ENCODE results near the gene IL17C. TPM values are rescaled to one million over a fixed set of nuclear protein-coding genes. Genes with fewer than 3 reads are reported as not detected.

The IL17C gene
- total RNA-seq, 6 donors from 2014 or later, result 0.40 to 0.76 TPM; not detected in 4

- ATAC-seq (ENCODE audit: low FRiP score in 2 of 2), result no peak
- Histone ChIP-seq H3K27me3 (no peaks in the 10 kb centered on the region), H3K4me1 (peaks cover 0 to 21% (median 6%) of the 10 kb centered on the region in 4 donors), H3K27ac (no peak overlapping the region), H3K36me3 (peaks cover 14 to 67% (median 41%) of the 10 kb centered on the region in 4 donors), H3K4me3 (no peak overlapping the region), H3K9me3 (no peaks in the 10 kb centered on the region)
- DNase-seq, result no peak
- WGBS, 2 donors, result 89 to 91% methylated on average over 19 of the region's 19 CpGs
- TF ChIP-seq CTCF (IDR thresholded peaks at IDR 0.05) (no peak), POLR2A (IDR thresholded peaks at IDR 0.05) (no peak), POLR2AphosphoS5 (IDR thresholded peaks at IDR 0.05) (no peak), EP300 (IDR thresholded peaks at IDR 0.05) (no peak)
These were observed 24.2 kb upstream of the IL17C start for GRCh38 chr16:88613911-88614817.

- Histone ChIP-seq H3K4me3 (no peak overlapping the region), H3K36me3 (peaks cover 10 to 66% (median 39%) of the 10 kb centered on the region in 4 donors), H3K27me3 (no peaks in the 10 kb centered on the region), H3K4me1 (peaks cover 0 to 21% (median 6%) of the 10 kb centered on the region in 4 donors), H3K27ac (no peak overlapping the region), H3K9me3 (no peaks in the 10 kb centered on the region)
- TF ChIP-seq EP300 (IDR thresholded peaks at IDR 0.05) (no peak), POLR2AphosphoS5 (IDR thresholded peaks at IDR 0.05) (no peak), CTCF (IDR thresholded peaks at IDR 0.05) (no peak), POLR2A (IDR thresholded peaks at IDR 0.05) (no peak)
- DNase-seq (no peak), ATAC-seq (ENCODE audit: low FRiP score in 2 of 2) (no peak)
- WGBS, 2 donors, result 90 to 92% methylated on average over 19 of the region's 19 CpGs
These were observed 23.4 kb upstream of the IL17C start for GRCh38 chr16:88614818-88615580.

GRCh38 chr16:88616320-88616719 is 22.1 kb upstream of the IL17C start:
- Histone ChIP-seq H3K27ac (peak overlapping the region in 2 of 4 donors; percentile 10 to 61), H3K4me1 (peaks cover 0 to 21% (median 6%) of the 10 kb centered on the region in 4 donors), H3K9me3 (no peaks in the 10 kb centered on the region), H3K4me3 (no peak overlapping the region), H3K36me3 (peaks cover 6 to 53% (median 26%) of the 10 kb centered on the region in 4 donors), H3K27me3 (no peaks in the 10 kb centered on the region)
- DNase-seq (peak; percentile 87 to 94), ATAC-seq (ENCODE audit: low FRiP score in 2 of 2) (peak; percentile 51 to 69)
- TF ChIP-seq CTCF (IDR thresholded peaks at IDR 0.05) (no peak), POLR2AphosphoS5 (IDR thresholded peaks at IDR 0.05) (no peak), POLR2A (IDR thresholded peaks at IDR 0.05) (peak in 1 of 4 donors; percentile 10), EP300 (IDR thresholded peaks at IDR 0.05) (no peak)
- 75 to 77% methylated on average over 13 of the region's 13 CpGs for WGBS, 2 donors

- no peaks in the 10 kb centered on the region for H3K27me3 ChIP-seq
- H3K9me3 ChIP-seq, result no peaks in the 10 kb centered on the region
- H3K27ac ChIP-seq, result peak overlapping the region in 2 of 4 donors; percentile 10 to 61
- H3K4me1 ChIP-seq, result peaks cover 0 to 21% (median 6%) of the 10 kb centered on the region in 4 donors
- peak in 1 of 2 donors; percentile 29 for DNase-seq
- no peak for TF ChIP-seq EP300 (IDR thresholded peaks at IDR 0.05)
- no peak for TF ChIP-seq POLR2A (IDR thresholded peaks at IDR 0.05)
- TF ChIP-seq CTCF (IDR thresholded peaks at IDR 0.05), result no peak
- TF ChIP-seq POLR2AphosphoS5 (IDR thresholded peaks at IDR 0.05), result no peak
- no peak for ATAC-seq (ENCODE audit: low FRiP score in 2 of 2)
- H3K4me3 ChIP-seq, result no peak overlapping the region
- 71 to 87% methylated on average over 6 to 12 of the region's 12 CpGs for WGBS, 2 donors
- H3K36me3 ChIP-seq, result peaks cover 2 to 50% (median 22%) of the 10 kb centered on the region in 4 donors
These were observed 21.6 kb upstream of the IL17C start for GRCh38 chr16:88616736-88617135.

All from upper lobe of left lung (tissue), 6 donors.